T47D (cell line): Measurements from ENCODE around the gene OTOP3.

ENCODE experiments used
- DNase-seq, 2 experiments: peaks; one replicate each; pipeline versions ENCODE4 v3.0.0 to v3.0.0-alpha.2; 2011 to 2012; ENCODE audit warnings: low read depth in 1 of 2, low spot score in 1 of 2
- JUND ChIP-seq: IDR thresholded peaks from 2 replicates; pipeline ENCODE4 v1.6.1; 2012; ENCODE audit warnings: low read depth
- in situ Hi-C: cut with HindIII; loops from 2 replicates; pipeline ENCODE4 v1.10.0; 2016; ENCODE audit warnings: low sequenced_read_pairs, low pct_unique_long_range_greater_than_20kb

Gene OTOP3

DNA sequence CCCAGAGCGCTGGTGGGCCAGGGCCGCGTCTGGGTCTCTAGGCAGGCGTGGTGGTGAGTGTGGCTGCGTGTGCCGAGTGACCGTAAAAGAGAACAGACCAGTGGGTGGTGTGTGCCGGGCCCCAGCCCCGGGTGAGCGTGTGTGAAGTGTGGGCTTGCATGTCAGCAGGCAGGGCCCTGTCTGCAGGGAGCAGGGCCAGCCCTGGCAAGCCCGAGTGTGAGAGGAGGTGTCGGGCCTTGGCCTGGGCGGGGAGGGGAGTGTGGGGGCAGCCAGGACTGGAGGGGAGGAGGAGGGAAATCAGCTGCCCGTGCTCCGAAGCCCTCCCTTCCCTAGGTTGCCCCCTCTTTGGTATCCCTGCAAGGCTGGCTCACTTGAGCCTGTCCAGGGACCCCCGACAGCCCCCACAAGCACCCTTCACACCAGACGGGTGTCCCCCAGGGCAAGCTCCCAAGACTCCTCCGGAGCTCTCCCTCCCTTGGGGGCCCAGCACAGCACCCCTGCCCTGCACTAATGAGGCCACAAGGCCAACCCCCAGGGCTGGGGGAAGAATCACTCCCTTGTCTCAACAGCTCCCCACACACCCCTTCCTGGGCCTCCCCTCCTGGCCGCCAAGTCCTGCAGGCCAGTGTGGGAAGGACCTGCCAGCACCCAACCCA, 14.5 kb upstream of the OTOP3 start:
- in situ Hi-C loops: no loop called here
- DNase-seq: no peak
- TF ChIP-seq JUND: no peak

DNA sequence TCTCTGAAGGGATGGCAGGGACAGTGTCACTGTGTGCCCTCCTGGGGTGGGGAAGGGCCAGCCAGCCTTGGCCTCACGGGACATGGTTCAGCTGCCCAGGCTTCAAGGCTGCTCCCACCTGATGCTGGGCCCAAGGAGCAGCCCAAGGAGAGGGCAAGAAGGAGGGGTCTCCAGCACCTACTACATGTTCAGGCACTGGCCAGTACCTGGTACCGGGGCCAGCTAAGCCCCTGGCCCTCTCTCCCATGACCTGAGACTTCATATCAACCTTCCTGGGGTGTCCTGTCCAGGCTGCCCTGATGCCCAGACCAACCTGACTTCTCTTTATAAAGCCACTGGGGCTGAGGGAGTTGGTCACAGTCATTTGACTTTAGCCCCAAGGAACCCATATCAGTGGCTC, 13.9 kb upstream of the OTOP3 start:
- no peak for TF ChIP-seq JUND
- DNase-seq: no peak
- in situ Hi-C loops: no loop called here

DNA sequence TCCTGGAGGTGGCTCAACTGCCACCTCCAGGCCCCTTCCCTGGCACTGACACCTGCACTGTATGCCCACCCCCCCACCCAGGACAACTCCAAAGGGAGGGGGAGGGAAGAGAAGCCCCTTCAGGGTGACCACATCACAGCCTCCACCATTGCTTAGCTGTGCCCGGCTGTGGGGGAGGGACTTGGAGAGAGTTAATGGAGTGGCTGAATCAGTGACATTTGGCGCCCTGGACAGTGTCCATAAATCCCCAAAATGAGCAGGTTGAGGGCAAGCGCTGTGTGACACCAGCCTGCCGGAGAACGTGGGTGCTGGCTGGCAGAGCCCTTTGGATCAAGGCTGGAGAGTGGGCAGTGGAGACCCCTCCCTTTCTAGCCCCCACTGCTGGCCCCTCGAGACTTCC, 13.5 kb upstream of the OTOP3 start:
- in situ Hi-C loops: no loop called here
- no peak for TF ChIP-seq JUND
- no peak for DNase-seq

DNA sequence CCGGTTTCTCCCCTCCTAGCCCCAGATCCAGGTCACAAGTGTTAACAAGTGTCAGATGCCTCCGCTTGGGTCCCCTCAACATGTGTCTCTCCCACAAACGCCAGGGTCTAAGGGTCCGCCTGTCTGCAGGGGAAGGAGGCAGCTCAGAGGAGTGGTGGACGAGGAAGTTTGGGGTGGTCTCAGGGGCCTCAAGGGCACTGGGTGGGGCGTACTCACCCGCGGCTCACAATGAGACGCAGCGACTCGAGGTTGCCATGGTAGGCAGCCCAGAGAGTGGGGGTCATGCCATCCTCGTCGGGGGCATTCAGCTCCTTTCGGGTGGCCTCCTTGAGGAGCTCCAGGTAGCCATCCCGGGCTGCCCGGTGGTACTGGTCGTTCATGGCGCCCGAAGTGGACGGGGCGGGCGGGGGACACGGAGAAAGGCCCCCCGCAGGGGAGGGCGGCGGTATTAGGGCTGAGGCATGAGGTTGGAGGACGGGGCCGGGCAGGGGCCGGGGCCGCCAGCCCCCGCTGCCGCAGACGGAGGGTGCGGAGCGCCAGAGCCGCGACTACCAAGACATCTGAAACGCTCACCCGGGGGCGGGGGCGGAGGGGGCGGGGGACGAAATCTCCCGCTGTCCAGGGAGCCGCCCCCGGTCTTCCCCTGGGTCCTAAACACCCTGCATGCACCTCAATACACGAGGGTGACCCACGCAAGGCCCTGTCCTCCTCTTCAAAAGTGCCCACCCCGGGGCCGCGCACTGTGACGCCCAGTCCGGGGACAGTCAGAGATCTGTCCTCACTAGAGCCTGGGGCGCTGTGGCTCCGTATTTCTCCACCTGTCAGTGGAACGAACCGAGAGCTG, 12.8 kb upstream of the OTOP3 start, which contains the start of gene USH1G:
Gene USH1G (minus strand): TSS at position 562 of the 844 bp plus-strand sequence. CDS start 182 bp downstream, at position 380.
- DNase-seq: peak; percentile 64 to 90
- in situ Hi-C loops: no loop called here
- TF ChIP-seq JUND: no peak

DNA sequence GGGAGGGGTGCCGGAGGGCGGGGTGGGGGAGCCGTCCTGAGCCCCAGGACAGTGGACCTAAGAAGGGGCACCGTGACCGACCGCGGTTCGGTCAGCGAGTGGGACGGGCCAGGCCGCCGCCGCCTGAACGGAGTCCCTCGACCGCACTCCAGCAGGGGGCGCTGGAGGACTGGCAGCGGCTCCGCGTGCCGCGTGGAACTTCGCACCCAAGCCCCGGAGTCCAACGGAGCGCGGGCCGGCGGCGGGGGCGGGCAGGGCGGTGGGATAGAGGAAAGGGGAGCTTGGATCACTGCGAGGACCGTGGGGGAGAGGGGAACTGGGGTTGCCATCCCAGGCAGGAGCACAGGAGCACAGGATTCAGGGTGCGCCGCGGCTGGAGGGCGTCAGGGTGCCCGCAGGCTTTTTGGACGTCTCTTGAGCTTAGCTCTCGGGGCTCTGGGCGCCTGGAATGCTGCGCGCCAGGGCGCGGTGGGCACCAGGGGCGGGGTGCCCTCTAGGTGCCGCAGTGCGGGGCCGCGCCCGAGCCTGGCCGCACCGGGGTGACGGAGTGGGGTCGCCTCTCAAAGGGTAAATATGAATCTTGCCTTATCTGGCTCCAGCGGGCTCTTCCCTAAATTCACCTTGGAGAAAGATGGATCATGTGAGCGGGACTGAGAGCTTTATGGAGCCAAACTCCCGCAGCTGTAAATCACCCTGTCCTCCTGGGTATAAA, 12.0 kb upstream of the OTOP3 start:
- peak; percentile 74 to 93 for DNase-seq
- in situ Hi-C loops: no loop called here
- TF ChIP-seq JUND: no peak

DNA sequence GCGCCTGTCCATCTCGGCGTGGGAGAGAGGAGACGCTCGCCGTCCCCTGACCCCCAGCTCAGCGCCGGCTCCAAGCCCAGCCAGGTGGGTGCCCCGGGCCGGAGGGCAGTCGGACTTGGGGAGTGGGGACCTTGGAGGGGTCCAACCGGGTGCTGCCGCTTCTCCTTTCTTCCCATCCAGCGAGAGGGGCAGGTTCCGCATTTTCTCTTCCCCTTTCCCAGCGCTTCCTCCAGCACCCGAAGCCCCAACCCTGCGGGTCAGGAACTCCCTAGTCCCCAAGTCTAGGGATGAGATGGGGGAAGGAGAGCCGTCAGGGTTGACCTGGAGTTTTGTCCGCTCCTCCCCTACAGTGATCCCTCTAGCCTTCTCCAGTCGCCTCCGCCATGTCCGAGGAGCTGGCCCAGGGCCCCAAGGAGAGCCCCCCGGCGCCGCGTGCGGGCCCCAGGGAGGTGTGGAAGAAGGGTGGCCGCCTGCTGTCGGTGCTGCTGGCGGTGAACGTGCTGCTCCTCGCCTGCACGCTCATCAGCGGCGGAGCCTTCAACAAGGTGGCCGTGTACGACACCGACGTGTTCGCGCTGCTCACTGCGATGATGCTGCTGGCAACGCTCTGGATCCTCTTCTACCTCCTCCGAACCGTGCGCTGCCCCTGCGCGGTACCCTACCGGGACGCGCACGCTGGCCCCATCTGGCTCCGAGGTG, 11.3 kb upstream of the OTOP3 start, which contains the start of gene OTOP2:
Gene OTOP2 (plus strand): TSS at position 24 of the 699 bp plus-strand sequence. CDS start 360 bp downstream, at position 384.
- in situ Hi-C loops: no loop called here
- no peak for DNase-seq
- TF ChIP-seq JUND: no peak

DNA sequence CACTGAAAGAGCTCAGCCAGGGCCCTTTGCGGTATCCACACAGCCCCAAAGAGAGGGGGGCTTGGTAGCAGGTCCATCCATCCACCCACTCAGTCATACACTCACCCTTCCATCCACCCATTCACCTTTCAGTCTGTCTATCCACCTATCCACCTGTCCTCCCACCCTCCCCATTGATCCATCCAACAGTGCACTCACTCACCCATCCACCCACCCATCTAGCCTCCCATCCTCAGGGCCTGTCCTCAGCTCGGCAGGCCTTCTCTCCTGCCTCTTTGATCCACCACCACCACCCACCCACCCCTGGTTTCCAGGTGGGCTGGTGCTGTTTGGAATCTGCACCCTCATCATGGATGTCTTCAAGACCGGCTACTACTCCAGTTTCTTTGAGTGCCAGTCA, 10.5 kb upstream of the OTOP3 start:
- in situ Hi-C loops: no loop called here
- DNase-seq: no peak
- no peak for TF ChIP-seq JUND

DNA sequence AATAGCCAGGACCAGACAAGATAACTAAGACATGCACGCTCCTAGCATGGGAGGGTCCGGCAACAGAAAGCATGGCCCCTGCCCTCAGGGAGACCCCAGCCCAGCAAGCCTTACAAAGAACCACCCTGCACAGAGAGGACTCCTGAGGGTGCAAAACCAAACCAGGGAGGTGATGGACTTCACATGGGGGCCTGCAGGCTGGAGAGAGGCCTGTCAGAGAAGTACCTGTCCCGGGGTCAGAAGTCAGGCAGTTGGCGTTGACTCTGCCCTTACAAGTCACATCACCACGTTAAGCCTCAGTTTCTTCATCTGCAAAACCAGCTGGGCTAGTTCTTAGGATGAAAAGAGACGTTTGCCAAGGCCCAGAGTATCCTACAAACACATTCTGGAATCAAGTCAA, 6.9 kb upstream of the OTOP3 start:
- TF ChIP-seq JUND: no peak
- no peak for DNase-seq
- in situ Hi-C loops: no loop called here

DNA sequence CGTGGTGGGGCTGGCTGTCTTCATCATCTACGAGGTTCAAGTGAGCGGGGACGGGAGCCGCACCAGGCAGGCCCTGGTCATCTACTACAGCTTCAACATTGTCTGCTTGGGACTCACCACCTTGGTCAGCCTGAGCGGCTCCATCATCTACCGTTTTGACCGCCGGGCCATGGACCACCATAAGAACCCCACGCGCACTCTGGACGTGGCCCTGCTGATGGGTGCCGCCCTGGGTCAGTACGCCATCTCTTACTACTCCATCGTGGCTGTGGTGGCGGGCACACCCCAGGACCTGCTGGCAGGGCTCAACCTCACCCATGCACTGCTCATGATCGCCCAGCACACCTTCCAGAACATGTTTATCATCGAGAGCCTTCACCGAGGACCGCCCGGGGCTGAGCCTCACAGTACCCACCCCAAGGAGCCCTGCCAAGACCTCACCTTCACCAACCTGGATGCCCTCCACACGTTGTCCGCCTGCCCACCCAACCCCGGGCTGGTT, 5.1 kb upstream of the OTOP3 start:
- in situ Hi-C loops: no loop called here
- TF ChIP-seq JUND: no peak
- no peak for DNase-seq

DNA sequence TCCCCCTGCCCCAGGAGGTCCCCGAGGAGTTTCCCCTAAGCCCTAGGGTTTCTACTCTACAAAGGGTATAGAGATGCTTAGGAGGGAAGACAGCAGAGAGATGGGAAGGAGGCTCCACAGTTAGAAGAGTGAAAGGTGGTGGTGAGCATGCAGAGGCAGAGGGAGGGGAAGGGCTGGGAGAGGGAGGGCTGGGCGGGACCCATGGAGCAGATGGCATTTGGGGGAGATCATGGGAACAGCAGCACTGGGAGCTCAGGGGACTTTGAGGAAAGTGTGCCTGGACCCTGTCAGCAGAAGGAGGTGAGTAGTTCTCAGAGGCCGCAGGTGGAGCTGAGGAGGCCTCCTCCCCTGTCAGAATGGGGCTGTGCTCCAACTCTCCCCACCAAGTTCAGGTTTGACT, 650 bp upstream of the OTOP3 start:
- DNase-seq: no peak
- in situ Hi-C loops: no loop called here
- TF ChIP-seq JUND: no peak

DNA sequence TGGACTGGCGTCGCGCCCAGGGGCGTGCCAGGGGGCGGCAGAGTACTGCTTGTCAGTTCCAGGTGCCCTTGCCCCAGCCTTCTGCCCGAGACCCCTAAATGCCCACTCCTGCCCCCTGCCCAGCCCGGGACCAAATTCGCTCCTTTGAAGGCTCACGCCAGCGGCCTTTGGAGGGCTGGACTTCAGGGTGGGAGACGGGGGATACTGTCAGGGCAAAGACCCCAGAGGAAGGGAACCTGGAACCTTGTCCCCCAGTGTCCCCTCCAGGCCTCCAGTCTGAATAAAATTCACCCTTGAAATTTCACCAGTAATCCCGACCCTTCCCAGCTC, 737 bp downstream of the OTOP3 start:
- no peak for TF ChIP-seq JUND
- no peak for DNase-seq
- in situ Hi-C loops: no loop called here
